COLO668 (cell line): ENCODE data around the gene DLG2.

Experiments used
- DNase-seq: peaks from one replicate; lab custom pipeline; 2025; ENCODE audit not compliant: unreplicated experiment; lab: John Stamatoyannopoulos, UW

Gene DLG2

GRCh38 chr11:84686716-84687115 lies 940.4 kb downstream of the DLG2 start:
- DNase-seq = no peak

GRCh38 chr11:84685976-84686375 lies 941.2 kb downstream of the DLG2 start:
- DNase-seq = no peak

GRCh38 chr11:84685149-84685548 lies 942.0 kb downstream of the DLG2 start:
- DNase-seq = no peak

GRCh38 chr11:84681456-84681855 lies 945.7 kb downstream of the DLG2 start:
- no peak for DNase-seq

- no peak for DNase-seq
These were observed 951.6 kb downstream of the DLG2 start for GRCh38 chr11:84675396-84676025.

GRCh38 chr11:84673753-84674152 lies 953.4 kb downstream of the DLG2 start:
- no peak for DNase-seq

- no peak for DNase-seq
These were observed 955.7 kb downstream of the DLG2 start for GRCh38 chr11:84671325-84671999.

- no peak for DNase-seq
These were observed 963.4 kb downstream of the DLG2 start for GRCh38 chr11:84663731-84664130.

GRCh38 chr11:84660257-84660977 lies 966.7 kb downstream of the DLG2 start:
- no peak for DNase-seq

- no peak for DNase-seq
These were observed 971.4 kb downstream of the DLG2 start for GRCh38 chr11:84655712-84656111.

- no peak for DNase-seq
These were observed 978.7 kb downstream of the DLG2 start for GRCh38 chr11:84648471-84648870.

- no peak for DNase-seq
These were observed 981.0 kb downstream of the DLG2 start for GRCh38 chr11:84645988-84646694.

GRCh38 chr11:84642500-84642899 lies 984.6 kb downstream of the DLG2 start:
- DNase-seq = no peak

GRCh38 chr11:84634309-84634708 lies 992.8 kb downstream of the DLG2 start:
- DNase-seq = no peak

GRCh38 chr11:84628871-84629620 lies 998.1 kb downstream of the DLG2 start:
- DNase-seq = no peak

- no peak for DNase-seq
These were observed 1000.9 kb downstream of the DLG2 start for GRCh38 chr11:84626256-84626655.

- no peak for DNase-seq
These were observed 1014.5 kb downstream of the DLG2 start for GRCh38 chr11:84612645-84613044.

GRCh38 chr11:84608837-84609196 lies 1018.3 kb downstream of the DLG2 start:
- DNase-seq = no peak

- no peak for DNase-seq
These were observed 1018.9 kb downstream of the DLG2 start for GRCh38 chr11:84607975-84608836.

- DNase-seq = no peak
These were observed 1032.5 kb downstream of the DLG2 start for GRCh38 chr11:84594602-84595001.
